Measurements from ENCODE around the gene THSD7A.
"Not testable (repeated sequence)": the region's sequence is repeated elsewhere in the genome, so short reads cannot be mapped to it uniquely, and the experiment has no call there.

THSD7A gene

DNA sequence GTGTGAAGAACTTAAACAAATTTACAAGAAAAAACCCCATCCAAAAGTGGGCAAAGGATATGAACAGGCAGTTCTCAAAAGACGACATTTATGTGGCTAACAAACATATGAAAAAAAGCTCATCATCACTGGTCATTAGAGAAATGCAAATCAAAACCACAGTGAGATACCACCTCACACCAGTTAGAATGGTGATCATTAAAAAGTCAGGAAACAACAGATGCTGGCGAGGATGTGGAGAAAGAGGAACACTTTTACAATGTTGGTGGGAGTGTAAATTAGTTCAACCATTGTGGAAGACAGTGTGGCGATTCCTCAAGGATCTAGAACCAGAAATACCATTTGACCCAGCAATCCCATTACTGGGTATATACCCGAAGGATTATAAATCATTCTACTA is 388.1 kb downstream of the THSD7A start:
- DNase-seq = not testable (repeated sequence)

DNA sequence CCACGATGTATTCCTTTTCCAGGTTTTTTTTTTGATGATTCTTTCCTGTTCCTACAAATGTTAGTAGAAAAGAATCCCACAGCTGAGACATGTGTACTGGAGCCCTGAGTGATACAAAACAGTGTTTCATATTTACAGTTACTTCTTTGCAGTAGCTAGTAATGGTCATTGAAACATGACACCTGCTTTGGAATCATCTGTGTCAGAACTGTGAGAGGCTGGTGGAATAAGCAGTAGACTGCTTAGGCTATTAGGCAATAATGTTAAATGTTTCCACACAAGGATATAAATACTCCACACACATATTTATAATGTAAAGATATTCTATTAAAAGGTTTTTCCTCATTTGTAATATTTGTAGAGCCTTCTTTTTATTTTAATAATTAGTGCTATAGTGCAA is 394.0 kb downstream of the THSD7A start:
- DNase-seq = peak; percentile 67

DNA sequence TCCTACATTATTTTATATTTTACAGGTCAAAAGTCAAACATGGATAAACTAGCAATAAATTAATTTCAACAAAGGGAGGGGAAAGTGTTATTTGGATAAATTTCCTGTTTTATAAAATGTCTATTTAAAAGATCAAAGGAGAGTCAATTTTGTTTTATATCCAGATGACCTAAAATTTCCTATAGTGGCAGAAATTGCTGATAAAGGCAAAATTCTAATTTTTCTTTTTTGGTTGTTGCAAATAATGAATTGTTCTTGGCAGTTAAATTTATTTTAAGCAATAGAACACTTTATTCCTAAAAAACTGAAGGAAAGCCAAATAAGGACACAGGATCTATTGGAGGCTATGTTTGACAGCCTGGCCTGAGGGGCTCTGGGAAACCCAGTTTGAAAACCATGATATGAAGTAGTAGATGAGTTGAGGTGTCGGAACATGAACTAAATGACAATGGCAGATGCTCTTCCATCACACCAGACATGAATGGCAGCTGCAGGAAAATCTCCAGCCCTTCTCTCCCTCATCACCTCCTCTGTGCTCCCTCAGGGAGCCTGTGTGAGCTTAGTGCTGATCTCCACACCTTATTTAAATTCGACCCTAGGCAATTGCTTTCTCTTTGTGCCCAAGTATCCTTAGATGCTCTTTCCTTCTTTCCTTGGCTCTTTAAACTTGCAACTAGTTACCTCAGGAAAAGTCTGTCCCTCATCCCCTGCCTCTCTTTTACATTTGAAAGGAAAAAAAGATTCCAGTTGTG is 395.0 kb downstream of the THSD7A start:
- DNase-seq = peak; percentile 22

GRCh38 chr7:11436316-11436715 is 395.7 kb downstream of the THSD7A start:
- no peak for DNase-seq

GRCh38 chr7:11434366-11434765 is 397.6 kb downstream of the THSD7A start:
- no peak for DNase-seq

- DNase-seq = no peak
Measured at GRCh38 chr7:11430841-11431240, 401.2 kb downstream of the THSD7A start.

DNA sequence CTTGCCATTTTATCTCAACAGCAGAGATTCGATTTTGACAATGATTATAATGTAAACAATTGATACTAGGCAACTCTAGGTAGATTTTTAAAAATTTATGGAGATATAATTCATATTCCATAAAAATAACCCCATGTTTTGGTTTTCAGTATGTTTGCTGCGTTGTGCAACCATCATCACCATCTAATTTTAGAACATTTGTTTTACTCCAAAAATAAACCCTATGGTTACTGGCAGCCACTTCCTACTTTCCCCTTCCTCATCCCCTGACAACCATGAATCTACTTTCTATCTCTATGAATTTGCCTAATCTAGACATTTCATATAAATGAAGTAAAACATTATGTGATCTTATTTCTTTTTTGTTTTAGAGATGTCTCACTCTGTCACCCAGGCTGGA is 401.9 kb downstream of the THSD7A start:
- no peak for DNase-seq

DNA sequence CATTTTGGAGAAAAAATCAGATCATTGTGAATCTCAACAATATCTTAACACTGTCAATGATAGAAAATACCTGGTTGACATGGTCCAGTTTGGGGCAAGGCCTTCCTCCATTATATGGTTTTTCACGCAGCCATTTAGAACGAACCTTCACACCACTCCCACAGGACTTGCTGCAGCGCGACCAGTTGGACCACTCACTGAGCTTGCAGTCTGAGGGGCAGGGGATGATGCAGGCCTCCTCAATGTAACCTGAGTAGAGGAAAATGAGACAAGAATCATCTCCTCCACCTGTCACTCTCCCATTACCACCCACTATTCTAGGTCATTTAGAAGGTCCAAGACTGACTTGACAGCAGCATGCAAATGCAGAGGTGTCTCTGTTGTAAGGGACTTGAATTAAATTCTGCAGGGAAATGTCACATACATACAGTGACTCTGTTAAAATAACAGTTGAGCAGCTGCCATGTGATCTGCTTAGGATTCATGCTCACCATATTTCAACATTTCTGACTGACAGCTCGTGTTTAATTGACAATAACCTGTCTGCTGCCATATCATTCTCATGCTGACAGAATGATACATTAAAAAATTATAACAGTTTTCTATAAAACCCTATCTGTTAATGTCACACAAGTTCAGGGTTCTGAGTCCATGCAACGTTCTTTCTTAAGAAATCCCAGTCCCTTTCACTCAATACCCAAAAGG is 403.0 kb downstream of the THSD7A start:
- peak; percentile 47 for DNase-seq

GRCh38 chr7:11427686-11428273 is 404.2 kb downstream of the THSD7A start:
- DNase-seq = peak; percentile 83

DNA sequence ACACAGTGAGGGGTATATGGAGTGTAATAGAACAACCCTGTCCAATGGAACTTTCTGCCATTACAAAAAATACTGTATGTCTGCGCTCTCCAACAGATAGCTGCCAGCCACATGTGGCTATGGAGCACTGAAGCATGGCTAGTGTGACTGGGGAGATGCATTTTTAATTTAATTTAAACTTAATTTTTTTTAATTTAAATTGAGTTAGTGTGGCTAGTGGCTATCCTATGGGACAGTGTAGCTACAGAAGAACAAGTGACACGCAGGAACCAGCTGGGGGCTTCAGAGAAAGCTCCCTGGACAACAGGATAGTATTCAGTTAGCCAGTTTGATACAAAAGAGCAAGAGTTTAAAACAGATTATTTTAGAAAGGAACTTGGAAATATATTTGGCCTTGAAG is 408.0 kb downstream of the THSD7A start:
- DNase-seq = no peak

DNA sequence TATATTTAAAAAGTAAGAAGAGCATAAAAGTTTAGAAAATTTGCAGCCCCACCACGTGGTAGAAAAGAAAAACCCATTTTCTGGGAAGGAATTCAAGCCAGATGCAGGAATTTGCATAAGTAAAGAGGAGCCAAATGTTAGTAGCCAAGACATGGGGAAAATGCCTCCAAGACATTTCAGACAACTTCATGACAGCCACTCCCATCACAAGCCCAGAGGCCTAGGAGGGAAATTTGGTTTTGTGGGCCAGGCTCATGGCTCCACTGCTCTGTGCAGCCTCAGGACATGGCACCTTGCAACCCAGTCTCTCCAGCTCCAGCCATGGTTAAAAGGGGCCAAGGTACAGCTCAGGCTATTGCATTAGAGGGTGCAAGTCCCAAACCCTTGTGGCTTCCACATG is 411.9 kb downstream of the THSD7A start:
- DNase-seq = no peak

DNA sequence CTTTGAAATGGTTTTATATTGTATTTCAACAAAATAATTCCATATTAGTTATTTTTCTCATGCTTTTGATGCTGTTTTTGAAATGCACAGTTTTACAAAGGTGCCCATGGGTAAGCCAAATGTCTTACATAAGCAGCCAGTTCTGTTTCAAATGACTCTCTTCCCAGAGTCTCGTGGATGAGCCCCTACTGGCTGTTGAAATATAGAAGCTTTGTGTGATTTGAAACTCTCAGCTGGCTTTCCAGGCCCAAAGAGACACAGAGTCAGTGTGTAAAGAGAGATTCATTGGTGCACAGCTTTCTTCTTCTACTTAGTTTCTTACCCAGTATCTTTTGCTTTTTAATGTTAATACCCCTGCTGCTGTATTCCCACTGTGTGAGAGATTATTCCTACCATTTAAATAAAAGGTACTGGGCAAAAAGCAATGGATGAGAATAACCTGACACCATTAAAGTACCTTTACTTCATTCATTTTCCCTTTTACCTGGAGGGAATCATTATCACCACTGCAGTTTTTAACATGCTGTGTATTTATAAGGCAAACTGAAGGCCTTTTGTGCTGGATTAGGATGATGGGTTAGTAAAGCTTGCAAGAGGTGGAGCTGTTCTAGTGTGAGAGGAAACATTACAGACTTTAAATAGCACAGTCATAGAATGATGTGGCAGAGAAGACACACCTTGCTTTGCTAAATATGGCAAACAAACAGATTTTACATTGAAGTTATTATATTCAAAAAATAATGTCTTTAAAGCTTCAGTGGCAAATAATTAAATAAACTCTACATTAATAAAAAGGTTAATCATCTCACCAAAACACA is 415.1 kb downstream of the THSD7A start:
- peak; percentile 72 for DNase-seq

- DNase-seq = peak; percentile 79
Measured at GRCh38 chr7:11415101-11415500, 416.9 kb downstream of the THSD7A start.

- no peak for DNase-seq
Measured at GRCh38 chr7:11413901-11414300, 418.1 kb downstream of the THSD7A start.

DNA sequence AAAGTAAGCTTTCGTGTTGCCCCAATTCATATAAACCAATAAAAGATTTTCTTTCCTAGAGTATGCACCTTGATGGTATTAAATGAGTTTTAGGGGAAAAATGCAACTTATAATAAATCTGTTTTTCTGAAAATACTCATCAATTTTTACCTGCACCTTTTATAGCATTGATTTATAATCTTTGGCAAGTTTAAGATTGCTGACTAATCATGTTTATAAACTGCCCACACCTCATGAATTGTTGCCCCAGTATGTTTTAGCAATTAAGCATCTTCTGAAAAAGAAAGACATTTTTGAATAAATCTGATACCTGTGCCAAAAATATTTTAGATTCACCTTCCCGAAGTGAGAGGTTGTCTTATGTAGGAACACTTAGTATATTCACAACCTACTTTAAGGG is 420.0 kb downstream of the THSD7A start:
- DNase-seq = no peak

DNA sequence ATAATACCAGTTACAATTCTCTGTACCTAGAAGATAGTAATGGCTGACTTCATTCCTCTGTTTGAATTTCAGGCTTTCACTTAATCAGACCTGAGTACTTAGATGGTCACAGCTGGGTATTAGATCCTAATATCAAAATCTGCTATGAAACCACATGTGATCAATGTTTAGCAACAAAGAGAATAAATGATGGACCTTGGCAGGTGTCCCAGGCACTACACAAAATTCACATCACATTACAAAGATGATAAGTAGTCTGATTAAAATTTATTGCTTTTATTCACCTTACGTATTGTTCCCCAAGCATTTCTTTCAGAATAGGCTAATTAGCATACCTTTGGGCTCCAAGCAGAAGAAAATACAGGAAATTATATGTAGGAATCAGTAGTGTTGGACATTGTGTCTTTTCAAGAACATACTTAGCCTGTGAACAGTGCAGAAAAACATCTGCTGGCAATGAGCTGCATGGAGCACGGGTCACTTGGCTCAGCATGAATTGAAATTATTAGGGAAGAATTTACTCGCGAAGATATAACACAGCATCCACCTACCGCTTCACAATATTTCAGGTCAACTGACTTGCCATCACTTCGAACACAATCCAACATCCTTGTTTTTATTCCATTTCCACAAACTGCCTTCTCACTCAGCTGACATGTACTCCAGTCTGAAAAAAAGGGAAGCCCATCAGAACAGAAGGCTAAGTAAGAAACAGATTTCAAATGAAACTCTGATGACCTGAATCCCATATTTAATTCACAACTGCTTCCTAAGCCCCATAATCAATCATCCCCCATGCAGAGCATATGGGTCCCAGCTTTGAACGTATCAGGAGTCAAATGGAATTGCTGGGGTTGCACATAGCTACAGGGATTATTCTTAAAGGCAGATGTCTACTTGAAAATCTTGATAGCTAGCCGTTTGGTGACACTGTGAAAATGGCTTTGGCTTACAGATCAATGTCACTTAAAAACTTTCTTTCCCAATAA is 421.0 kb downstream of the THSD7A start:
- DNase-seq = peak; percentile 79

- DNase-seq = no peak
Measured at GRCh38 chr7:11404355-11404754, 427.6 kb downstream of the THSD7A start.

GRCh38 chr7:11403781-11404180 is 428.2 kb downstream of the THSD7A start:
- peak; percentile 56 for DNase-seq

DNA sequence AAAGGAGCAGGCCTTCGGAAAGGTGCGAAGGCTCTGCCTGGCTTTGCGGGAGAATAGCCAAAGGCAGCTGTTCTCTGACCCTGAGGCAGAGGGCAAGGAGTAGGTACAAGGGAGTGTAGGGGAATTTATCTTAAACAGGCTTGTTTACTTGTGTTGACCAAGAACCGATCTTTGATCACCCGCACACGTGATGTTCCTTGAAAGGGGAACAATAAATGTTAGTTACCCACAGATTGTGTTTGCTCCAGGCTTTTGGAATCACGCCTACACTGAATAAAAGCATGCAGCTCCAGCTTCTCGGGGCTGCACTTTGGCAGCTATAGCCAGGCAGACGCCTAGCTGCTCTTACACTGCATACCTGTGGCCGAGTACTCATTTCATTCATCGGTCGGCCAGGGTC is 437.6 kb downstream of the THSD7A start:
- no peak for DNase-seq

DNA sequence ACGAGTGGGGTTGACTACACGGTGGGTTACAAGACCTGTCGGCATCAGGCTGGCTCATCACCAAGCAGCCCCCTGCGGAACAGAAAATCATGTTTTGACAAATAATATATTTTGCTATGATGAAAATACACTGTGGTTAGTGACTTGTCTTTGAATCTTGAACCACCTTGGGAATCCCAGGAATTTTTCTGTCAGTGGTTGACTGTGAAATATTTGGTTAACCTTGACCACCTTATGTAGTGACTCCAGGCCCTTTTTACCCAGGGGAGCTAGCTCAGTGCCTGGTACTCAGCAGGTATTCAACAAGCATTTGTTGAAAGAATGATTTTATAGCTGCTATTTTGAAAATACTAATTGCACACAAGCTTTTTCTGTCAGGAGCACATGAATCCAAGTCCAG is 452.4 kb downstream of the THSD7A start:
- peak; percentile 14 for DNase-seq

DNA sequence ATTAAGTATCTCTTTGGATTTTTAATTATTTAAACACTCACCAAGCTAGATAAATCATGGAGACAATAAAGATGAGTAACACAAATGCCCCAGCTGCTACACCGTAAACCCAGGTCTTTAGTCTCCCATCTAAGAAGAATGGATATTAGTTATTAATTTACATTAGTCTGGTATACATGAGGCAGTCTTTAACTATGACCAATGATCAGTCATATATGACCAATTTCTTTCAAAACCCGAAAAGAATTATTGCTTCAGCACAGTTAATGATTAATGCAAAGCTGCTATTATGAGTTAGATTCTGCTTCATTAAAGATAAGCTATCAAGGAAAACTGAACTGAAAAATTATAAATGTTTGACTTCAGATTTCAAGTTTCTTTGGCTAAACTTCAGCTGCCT is 455.5 kb downstream of the THSD7A start:
- no peak for DNase-seq

DNA sequence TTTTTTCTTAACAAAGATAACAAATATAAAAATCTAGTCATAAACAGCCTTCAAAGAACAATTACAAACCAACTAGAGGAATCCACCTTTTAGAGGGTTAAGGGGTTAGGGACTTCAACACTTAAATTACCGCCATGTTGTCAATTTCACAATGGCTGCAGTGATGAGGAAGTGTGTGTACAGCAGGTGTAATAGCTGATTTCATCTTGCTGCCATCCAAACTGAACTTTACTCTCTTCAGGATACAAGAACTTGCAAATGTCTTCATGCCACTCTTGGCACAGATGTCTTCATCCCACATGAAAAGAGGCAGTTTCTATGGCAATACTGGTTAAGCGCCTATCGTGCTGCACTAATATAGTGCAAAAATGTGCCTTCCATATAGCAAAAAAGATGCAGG is 457.4 kb downstream of the THSD7A start:
- no peak for DNase-seq
